ENCODE data around the gene LRRN2. TPM values are rescaled to one million over a fixed set of nuclear protein-coding genes. Genes with fewer than 3 reads are reported as not detected.

LRRN2 gene
- total RNA-seq, 1 experiment from 2014 or later, result 5.8 TPM

GRCh38 chr1:204600203-204600602 is 85.3 kb downstream of the LRRN2 start:
- Histone ChIP-seq H3K14ac (ENCODE audit: insufficient read depth, low read length) (no peak overlapping the region), H3K27ac (ENCODE audit: insufficient read length, low read depth, low read length) (no peak overlapping the region), H4K20me1 (ENCODE audit: control insufficient read depth, insufficient read depth, insufficient read length) (no peaks in the 10 kb centered on the region), H4K5ac (ENCODE audit: insufficient read length, low read depth, low read length) (no peak overlapping the region), H3K18ac (ENCODE audit: insufficient read length, low read depth, low read length) (no peak overlapping the region), H2BK5ac (ENCODE audit: insufficient read length, low read length) (no peak overlapping the region), H3K4me2 (ENCODE audit: insufficient read depth, insufficient read length, low read length) (no peak overlapping the region), H2BK15ac (ENCODE audit: low read depth, low read length) (no peak overlapping the region), H3K23me2 (ENCODE audit: insufficient read length, low read depth, low read length, poor library complexity, severe bottlenecking) (no peaks in the 10 kb centered on the region), H3T11ph (ENCODE audit: low read length) (no peak overlapping the region), H4K91ac (ENCODE audit: insufficient read length, low read depth, low read length) (no peak overlapping the region), H4K8ac (replicated peaks; ENCODE audit: insufficient read length, low read depth, low read length) (no peak overlapping the region), H3K79me2 (ENCODE audit: insufficient read depth, low read length) (no peaks in the 10 kb centered on the region), H2BK20ac (ENCODE audit: low read depth, low read length, poor library complexity, severe bottlenecking) (no peak overlapping the region), H3K79me1 (ENCODE audit: insufficient read depth, low read depth, low read length, poor library complexity, severe bottlenecking) (no peaks in the 10 kb centered on the region), H2BK120ac (ENCODE audit: low read depth, low read length, poor library complexity, severe bottlenecking) (no peak overlapping the region), H2AK5ac (ENCODE audit: insufficient read length, low read length) (no peak overlapping the region), H3K9me3 (ENCODE audit: control insufficient read depth, low read depth, low read length) (no peaks in the 10 kb centered on the region), H3K23ac (ENCODE audit: insufficient read length, low read depth, low read length) (no peak overlapping the region), H2AFZ (ENCODE audit: low read length) (no peak overlapping the region), H2BK12ac (ENCODE audit: insufficient read length, low read depth, low read length) (no peak overlapping the region), H3K27me3 (ENCODE audit: insufficient read depth, low read length) (no peaks in the 10 kb centered on the region), H3K56ac (ENCODE audit: insufficient read length, low read depth, low read length) (no peak overlapping the region), H3K4me1 (ENCODE audit: insufficient read depth, low read length) (peaks cover 12% of the 10 kb centered on the region; the same call in 1 of the 2 replicates), H3K4ac (ENCODE audit: low read depth, low read length) (no peak overlapping the region), H3K9ac (ENCODE audit: extremely low read depth, insufficient read length, low read length) (no peak overlapping the region)
- Mint-ChIP-seq H3K9me3 (no peaks in the 10 kb centered on the region; a peak in 1 of 5 replicates), H3K27ac (no peak overlapping the region), H3K36me3 (ENCODE audit: insufficient read depth in 1 of 3, low read depth in 3 of 3) (peaks cover 0 to 3% (median 0%) of the 10 kb centered on the region in 3 experiments; a peak in 2 of 7 replicates), H3K4me3 (no peak overlapping the region), H3K4me1 (peaks cover 37 to 42% of the 10 kb centered on the region in 2 experiments), H3K27me3 (ENCODE audit: low read depth) (peaks cover 8% of the 10 kb centered on the region; the same call in 1 of the 2 replicates)
- no peak for DNase-seq
- no CpG with 5 or more reads among the region's 5 CpGs for WGBS (ENCODE audit: extremely low coverage, insufficient read length, low lambda C conversion rate)
- TF ChIP-seq, protein P1, sequence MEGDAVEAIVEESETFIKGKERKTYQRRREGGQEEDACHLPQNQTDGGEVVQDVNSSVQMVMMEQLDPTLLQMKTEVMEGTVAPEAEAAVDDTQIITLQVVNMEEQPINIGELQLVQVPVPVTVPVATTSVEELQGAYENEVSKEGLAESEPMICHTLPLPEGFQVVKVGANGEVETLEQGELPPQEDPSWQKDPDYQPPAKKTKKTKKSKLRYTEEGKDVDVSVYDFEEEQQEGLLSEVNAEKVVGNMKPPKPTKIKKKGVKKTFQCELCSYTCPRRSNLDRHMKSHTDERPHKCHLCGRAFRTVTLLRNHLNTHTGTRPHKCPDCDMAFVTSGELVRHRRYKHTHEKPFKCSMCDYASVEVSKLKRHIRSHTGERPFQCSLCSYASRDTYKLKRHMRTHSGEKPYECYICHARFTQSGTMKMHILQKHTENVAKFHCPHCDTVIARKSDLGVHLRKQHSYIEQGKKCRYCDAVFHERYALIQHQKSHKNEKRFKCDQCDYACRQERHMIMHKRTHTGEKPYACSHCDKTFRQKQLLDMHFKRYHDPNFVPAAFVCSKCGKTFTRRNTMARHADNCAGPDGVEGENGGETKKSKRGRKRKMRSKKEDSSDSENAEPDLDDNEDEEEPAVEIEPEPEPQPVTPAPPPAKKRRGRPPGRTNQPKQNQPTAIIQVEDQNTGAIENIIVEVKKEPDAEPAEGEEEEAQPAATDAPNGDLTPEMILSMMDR (conservative IDR thresholded peaks at IDR 0.05), result no peak
